Activated CD4-positive, alpha-beta T cell treated with anti-CD3 and anti-CD28 coated beads for 1 hour (primary cell): ENCODE measurements around the gene IPO9.

ENCODE experiments used
- DNase-seq: peaks from one replicate; pipeline ENCODE4 v3.0.0-alpha.2; 2020

The IPO9 gene

GRCh38 chr1:201907621-201908020 is 78.7 kb downstream of the IPO9 start:
- no peak for DNase-seq

- DNase-seq, result no peak
Measured at GRCh38 chr1:201911826-201912571, 83.0 kb downstream of the IPO9 start.

- no peak for DNase-seq
Measured at GRCh38 chr1:201912832-201913231, 83.9 kb downstream of the IPO9 start.

GRCh38 chr1:201914456-201915235 is 85.7 kb downstream of the IPO9 start:
- DNase-seq, result no peak

- no peak for DNase-seq
Measured at GRCh38 chr1:201916649-201917249, 87.8 kb downstream of the IPO9 start.

GRCh38 chr1:201917362-201918033 is 88.5 kb downstream of the IPO9 start:
- no peak for DNase-seq

GRCh38 chr1:201918343-201918742 is 89.4 kb downstream of the IPO9 start:
- DNase-seq, result no peak

- no peak for DNase-seq
Measured at GRCh38 chr1:201921952-201922558, 93.1 kb downstream of the IPO9 start.

- DNase-seq, result no peak
Measured at GRCh38 chr1:201925301-201925567, 96.3 kb downstream of the IPO9 start.

- DNase-seq, result no peak
Measured at GRCh38 chr1:201925981-201926645, 97.2 kb downstream of the IPO9 start.

- DNase-seq, result no peak
Measured at GRCh38 chr1:201928266-201928665, 99.3 kb downstream of the IPO9 start.

GRCh38 chr1:201930137-201930536 is 101.2 kb downstream of the IPO9 start:
- DNase-seq, result no peak

- no peak for DNase-seq
Measured at GRCh38 chr1:201930803-201931202, 101.8 kb downstream of the IPO9 start.
